H54 (cell line): Measurements from ENCODE around the gene JARID2.
A peak's percentile ranks its signal among the peaks of the same experiment; 100 is the strongest.

Source experiments
- DNase-seq: peaks from one replicate; pipeline ENCODE4 v3.0.0; 2011; ENCODE audit warnings: low spot score, mixed read lengths; ENCODE audit not compliant: insufficient read length
- FAIRE-seq: peaks from 3 replicates; lab custom pipeline; 2011; peaks lifted over from hg19 to GRCh38; lab: Jason Lieb, UNC
- POLR2A ChIP-seq: IDR thresholded peaks from 2 replicates; pipeline ENCODE4 v1.6.1; 2011; ENCODE audit warnings: low read depth, mild to moderate bottlenecking, low read length

JARID2 gene

GRCh38 chr6:15513801-15514711 is 268.2 kb downstream of the JARID2 start:
- FAIRE-seq: no peak
- DNase-seq: peak; percentile 45
- no peak for TF ChIP-seq POLR2A

DNA sequence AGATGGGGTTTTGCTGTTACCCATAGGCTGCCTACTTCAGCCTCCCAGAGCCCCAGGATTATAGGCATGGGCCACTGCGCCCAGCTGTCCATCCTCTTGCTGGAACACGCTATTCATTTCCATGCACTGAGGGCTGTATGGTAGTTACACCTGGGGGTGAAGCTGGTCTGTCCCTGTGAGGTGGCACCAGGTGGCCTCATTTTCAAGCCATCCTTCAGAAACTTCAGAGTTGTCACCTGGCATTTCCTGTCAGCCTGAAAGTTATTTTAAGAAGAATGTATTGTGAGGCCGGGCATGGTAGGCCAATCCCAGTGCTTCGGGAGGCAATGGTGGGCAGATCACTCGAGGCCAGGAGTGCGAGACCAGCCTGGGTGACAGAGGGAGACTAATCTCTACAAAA is 269.4 kb downstream of the JARID2 start:
- DNase-seq (no peak), FAIRE-seq (no peak)
- TF ChIP-seq POLR2A: no peak

GRCh38 chr6:15515660-15516375 is 269.9 kb downstream of the JARID2 start:
- FAIRE-seq: no peak
- TF ChIP-seq POLR2A: no peak
- no peak for DNase-seq

DNA sequence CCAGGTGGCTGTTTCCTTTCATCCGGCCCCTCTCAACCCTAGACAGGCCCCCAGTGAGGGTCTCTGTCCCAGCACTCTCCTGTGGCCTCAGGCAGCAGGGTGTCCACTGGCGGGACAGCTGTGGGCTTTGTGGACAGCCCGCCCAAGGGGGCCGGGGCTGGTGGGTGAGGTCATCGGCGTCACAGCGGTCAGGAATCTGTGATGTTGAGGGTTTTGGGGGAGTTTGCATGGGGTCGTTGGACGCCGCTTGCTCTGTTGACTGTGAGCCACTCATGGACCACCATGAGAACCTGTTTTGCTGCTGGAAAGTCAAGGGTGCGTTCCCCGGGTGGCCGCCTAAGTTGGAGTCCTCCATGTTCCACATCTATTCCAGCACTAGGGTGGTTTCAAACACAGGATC is 270.5 kb downstream of the JARID2 start:
- TF ChIP-seq POLR2A: no peak
- DNase-seq (no peak), FAIRE-seq (no peak)

DNA sequence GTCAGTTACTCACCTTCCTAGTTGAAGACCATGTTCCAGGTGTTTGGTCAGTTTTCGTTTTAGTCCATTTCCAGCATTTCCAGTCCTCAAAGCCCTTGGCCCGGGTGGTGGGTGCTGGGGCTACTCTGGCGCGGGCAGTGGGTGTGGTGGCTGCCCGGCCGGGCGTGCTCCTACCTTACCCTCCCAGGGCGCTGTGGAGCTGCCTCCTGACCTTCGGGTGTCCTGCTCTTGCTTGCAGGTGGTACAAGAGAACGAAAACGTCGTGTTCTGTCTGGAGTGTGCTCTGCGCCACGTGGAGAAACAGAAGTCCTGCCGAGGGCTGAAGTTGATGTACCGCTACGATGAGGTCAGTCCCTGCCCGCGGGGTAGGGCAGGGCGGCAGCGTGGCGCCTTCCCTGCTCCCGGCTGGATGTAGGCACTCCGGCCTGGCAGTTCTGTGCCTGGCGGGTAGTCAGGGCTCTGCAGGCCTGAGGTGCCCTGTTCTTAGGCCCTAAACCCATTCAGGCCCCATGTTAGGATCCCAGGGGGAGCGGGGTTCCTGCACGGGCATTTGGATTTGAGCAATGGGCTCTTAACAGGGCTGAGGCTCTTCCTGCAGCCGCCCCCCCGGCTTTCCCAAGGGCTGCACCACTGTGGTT is 271.2 kb downstream of the JARID2 start:
- no peak for DNase-seq
- TF ChIP-seq POLR2A: no peak
- no peak for FAIRE-seq

DNA sequence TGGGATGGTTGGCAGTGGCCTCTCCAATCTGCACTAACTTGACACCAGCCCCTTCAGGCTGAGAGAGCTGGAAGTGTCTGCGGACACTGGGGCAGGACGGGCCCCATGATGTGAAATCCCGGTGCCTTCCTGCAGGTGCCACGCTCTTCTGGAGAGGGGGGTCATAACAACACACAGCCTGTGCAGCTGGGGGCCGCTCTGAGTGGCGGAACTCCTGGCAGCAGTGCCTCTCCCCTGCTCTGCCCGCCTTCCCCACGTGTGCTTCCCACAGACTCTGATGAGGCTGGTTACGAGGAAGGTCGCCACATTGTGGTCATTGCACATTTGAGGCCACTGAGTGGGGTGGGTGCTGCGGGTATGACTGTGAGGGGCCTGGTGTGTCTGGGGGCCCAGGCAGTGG is 271.7 kb downstream of the JARID2 start:
- no peak for FAIRE-seq
- no peak for TF ChIP-seq POLR2A

DNA sequence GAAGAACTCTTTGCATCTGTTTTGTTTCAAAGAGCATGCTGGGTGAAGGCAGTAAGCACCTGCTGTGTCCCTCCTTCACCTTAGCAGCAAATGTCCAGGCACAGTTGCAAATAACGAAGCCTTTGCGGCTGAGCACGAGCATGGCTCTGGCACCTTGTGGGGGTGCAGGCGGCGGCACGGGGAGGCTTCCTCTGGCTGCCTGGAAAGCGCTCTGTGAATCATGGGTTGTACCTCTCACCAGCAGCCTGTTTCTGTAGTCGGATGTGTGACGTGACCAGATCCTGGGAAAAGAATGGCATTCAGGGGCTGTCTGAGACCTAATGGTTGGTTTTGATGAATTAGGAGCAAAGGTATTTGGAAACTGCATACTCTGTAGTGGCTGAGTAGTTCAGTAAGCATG is 272.2 kb downstream of the JARID2 start:
- no peak for FAIRE-seq
- TF ChIP-seq POLR2A: no peak
- DNase-seq: no peak

More for the DNA sequence above, 271.7 kb downstream of the JARID2 start:
- DNase-seq: no peak

DNA sequence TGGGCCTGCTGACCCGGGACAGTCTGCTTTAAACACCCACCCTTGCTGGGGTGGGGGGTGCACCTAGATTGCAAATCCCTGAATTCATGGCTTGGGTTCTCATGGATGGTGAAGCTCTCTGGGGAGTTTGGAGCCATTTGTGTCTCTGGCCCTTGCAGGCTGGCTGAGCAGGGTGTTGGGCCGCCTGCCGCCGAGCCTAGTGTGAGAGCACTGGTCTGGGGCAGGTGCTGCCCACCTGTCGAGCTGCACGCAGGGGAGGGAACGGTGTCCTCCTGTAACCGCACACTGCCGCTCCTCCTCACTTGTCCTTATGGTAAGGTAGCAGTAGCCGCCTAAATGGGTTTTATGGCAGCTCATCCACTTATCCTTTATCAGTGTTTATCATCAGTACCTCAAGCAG is 273.0 kb downstream of the JARID2 start:
- FAIRE-seq: no peak
- DNase-seq: no peak
- TF ChIP-seq POLR2A: no peak

GRCh38 chr6:15519681-15520080 is 273.8 kb downstream of the JARID2 start:
- no peak for TF ChIP-seq POLR2A
- no peak for DNase-seq
- FAIRE-seq: no peak

GRCh38 chr6:15520626-15521203 is 274.8 kb downstream of the JARID2 start:
- no peak for DNase-seq

GRCh38 chr6:15521582-15521981 is 275.7 kb downstream of the JARID2 start:
- FAIRE-seq (no peak), DNase-seq (no peak)

More at GRCh38 chr6:15520626-15521203, 274.8 kb downstream of the JARID2 start:
- no peak for FAIRE-seq
- TF ChIP-seq POLR2A: no peak

DNA sequence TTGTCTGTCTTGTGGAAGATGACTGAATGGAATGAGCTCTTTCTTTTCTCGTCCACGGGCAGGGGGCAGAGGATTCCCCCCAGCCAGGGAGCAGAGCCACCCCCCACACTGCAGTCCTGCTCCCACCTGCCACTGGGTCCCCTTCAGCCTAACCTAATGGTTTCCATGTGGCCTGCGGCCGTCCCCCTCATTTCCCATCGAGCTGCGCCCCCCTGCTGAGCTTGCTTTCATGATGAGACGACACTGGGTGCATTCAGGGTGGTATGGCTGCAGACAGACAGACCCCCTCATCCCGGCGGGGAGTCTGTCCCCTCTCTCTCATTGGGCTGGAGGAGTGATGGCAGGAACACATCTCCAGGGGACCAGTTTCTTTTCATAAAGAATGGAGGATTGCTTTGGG is 276.2 kb downstream of the JARID2 start:
- no peak for FAIRE-seq
- TF ChIP-seq POLR2A: no peak
- no peak for DNase-seq

More at GRCh38 chr6:15521582-15521981, 275.7 kb downstream of the JARID2 start:
- TF ChIP-seq POLR2A: no peak

GRCh38 chr6:15522427-15522826 is 276.6 kb downstream of the JARID2 start:
- no peak for FAIRE-seq
- no peak for DNase-seq
- no peak for TF ChIP-seq POLR2A
